ENCODE measurements around the gene KIF1B. TPM values are rescaled to one million over a fixed set of nuclear protein-coding genes. Genes with fewer than 3 reads are reported as not detected.

Gene KIF1B
- total RNA-seq, 2 experiments from 2014 or later, result 12.3 to 13.5 TPM

- H3K27ac Mint-ChIP-seq, result peak overlapping the region; percentile 63
- peaks cover 9% of the 10 kb centered on the region for H3K4me1 Mint-ChIP-seq
- no peaks in the 10 kb centered on the region for H3K9me3 Mint-ChIP-seq (ENCODE audit: low read depth)
- DNase-seq (peak; percentile 11), ATAC-seq (peak; percentile 47)
- H3K36me3 Mint-ChIP-seq (ENCODE audit: low read depth), result peaks cover 8% of the 10 kb centered on the region
- H3K27me3 Mint-ChIP-seq, result no peaks in the 10 kb centered on the region
- no peak overlapping the region for H3K4me3 Mint-ChIP-seq
- intact Hi-C loops (cut with DNase I, micrococcal nuclease), result loop anchor here (1.0 kb wide), 2 partner anchors 11 to 12 kb away; no protein-coding TSS in a partner anchor
- POLR2A ChIA-PET, result interaction anchor here (0.6 kb wide), 1 partner anchor 739 kb away, joined by 5 read pairs; no protein-coding TSS in a partner anchor
- CTCF ChIA-PET, result interaction anchor here (0.7 to 1.0 kb wide), 2 partner anchors 14 to 86 kb away, joined by 3 read pairs; no protein-coding TSS in a partner anchor
Measured at GRCh38 chr1:10308001-10308400, 97.6 kb downstream of the KIF1B start.

DNA sequence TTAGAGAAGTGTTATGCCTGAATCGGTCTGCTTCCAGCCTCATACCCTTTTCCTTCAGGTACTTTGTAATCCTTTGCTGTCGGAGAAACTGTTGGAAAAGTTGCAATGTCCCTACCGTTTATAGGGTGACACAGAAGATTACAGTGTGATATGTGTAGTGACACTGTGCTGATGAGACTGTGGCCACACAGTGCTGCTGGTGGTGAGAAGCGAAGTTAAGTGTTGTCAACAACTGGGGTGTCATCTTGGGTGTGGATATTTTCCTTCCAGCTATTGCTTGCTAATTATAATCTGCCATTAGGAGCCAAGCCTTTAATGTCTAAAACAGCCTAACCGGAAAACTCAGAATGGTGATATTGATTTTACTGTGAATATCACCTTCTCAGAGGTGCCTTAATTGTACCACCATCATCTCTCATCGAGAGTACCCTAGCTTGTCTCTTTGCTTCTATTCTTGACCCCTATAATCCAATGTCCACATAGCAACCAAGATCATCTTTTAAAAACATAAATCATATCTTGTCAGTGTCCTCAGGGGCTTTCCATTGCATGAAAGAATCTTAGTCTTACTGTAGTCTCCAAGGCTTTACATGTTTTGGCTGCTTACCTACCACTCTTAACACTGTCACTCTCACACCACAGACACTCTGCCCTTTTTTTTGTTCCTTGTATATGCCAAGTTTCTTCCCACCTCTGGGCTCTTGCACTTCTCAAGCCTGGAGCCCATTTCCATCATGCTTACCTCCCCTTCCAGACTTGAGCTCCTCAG, 99.1 kb downstream of the KIF1B start:
- ChIA-PET CTCF (no interaction called here), POLR2A (no interaction called here)
- intact Hi-C loops (cut with DNase I, micrococcal nuclease), result no loop called here
- ATAC-seq, result no peak
- Mint-ChIP-seq H3K4me1 (peaks cover 9% of the 10 kb centered on the region), H3K27me3 (no peaks in the 10 kb centered on the region), H3K9me3 (ENCODE audit: low read depth) (no peaks in the 10 kb centered on the region), H3K4me3 (no peak overlapping the region), H3K36me3 (ENCODE audit: low read depth) (no peaks in the 10 kb centered on the region), H3K27ac (no peak overlapping the region)
- no peak for DNase-seq

DNA sequence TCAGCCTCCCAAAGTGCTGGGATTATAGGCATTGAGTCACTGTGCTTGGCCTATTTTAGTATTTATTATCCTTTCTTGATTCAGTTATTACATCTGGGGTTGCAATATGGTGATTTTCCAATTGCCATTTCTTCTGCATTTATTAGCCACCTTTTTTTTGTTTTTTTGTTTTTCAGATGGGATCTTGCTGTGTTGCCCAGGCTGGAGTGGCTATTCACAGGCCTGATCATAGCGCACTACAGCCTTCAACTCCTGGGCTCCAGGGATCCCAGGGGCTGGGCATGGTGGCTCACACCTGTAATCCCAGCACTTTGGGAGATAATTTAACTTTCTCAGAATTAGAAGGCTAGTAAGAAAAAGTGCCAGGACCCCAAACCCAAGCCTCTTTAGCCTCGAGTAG, 106.4 kb downstream of the KIF1B start:
- Mint-ChIP-seq H3K36me3 (ENCODE audit: low read depth) (no peaks in the 10 kb centered on the region), H3K4me1 (no peaks in the 10 kb centered on the region), H3K9me3 (ENCODE audit: low read depth) (no peaks in the 10 kb centered on the region), H3K4me3 (no peak overlapping the region), H3K27me3 (no peaks in the 10 kb centered on the region), H3K27ac (no peak overlapping the region)
- ATAC-seq, result no peak
- ChIA-PET POLR2A (no interaction called here), CTCF (no interaction called here)
- intact Hi-C loops (cut with DNase I, micrococcal nuclease), result no loop called here
- DNase-seq, result no peak

DNA sequence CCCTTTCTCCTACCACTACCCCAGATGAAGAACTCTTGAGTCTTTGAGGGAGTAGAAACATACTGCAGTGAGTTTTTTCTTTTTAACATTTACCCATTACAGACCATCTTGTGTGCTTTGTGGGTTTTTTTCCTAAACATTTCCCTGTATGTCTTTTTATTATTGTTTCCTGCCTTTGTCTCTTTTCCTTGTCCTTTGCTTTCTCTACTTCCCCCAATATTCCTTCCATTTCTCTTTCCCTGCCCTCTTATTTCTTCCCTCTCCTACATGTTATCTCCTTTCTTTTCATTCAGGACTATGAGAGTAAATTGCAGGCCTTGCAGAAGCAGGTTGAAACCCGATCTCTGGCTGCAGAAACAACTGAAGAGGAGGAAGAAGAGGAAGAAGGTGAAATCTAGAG, 109.4 kb downstream of the KIF1B start:
- ChIA-PET CTCF (no interaction called here), POLR2A (no interaction called here)
- H3K4me1 Mint-ChIP-seq, result no peaks in the 10 kb centered on the region
- H3K36me3 Mint-ChIP-seq (ENCODE audit: low read depth), result peaks cover 7% of the 10 kb centered on the region
- no peaks in the 10 kb centered on the region for H3K27me3 Mint-ChIP-seq
- H3K9me3 Mint-ChIP-seq (ENCODE audit: low read depth), result no peaks in the 10 kb centered on the region
- DNase-seq, result no peak
- intact Hi-C loops (cut with DNase I, micrococcal nuclease), result loop anchor here (1.0 kb wide), 1 partner anchor 11 kb away; no protein-coding TSS in a partner anchor
- ATAC-seq, result no peak
- no peak overlapping the region for H3K27ac Mint-ChIP-seq
- no peak overlapping the region for H3K4me3 Mint-ChIP-seq

DNA sequence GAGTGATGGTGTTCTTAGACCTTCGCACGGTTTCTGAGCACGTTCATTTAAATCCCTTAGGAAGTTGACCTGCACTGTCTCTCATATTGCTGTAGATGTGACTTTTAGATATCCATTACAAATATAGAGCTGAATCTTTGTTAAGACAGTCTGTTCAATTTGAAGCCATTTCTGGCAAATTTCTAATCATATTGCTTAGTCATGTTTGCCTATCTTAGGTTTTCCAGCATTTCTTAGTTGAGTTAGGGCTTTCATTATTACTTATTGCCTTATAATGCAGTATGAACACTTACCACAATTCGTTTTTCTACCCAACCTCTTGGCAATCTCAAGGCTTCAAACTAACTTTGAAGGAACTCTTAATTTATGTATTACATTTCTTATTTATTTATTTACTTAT, 110.0 kb downstream of the KIF1B start:
- ChIA-PET POLR2A (no interaction called here), CTCF (no interaction called here)
- no peaks in the 10 kb centered on the region for H3K4me1 Mint-ChIP-seq
- DNase-seq (no peak), ATAC-seq (no peak)
- intact Hi-C loops (cut with DNase I, micrococcal nuclease), result loop anchor here in 1 of 2 experiments (1.0 kb wide), 1 partner anchor 12 kb away; no protein-coding TSS in a partner anchor
- no peak overlapping the region for H3K27ac Mint-ChIP-seq
- no peaks in the 10 kb centered on the region for H3K9me3 Mint-ChIP-seq (ENCODE audit: low read depth)
- peaks cover 7% of the 10 kb centered on the region for H3K36me3 Mint-ChIP-seq (ENCODE audit: low read depth)
- no peaks in the 10 kb centered on the region for H3K27me3 Mint-ChIP-seq
- H3K4me3 Mint-ChIP-seq, result no peak overlapping the region

GRCh38 chr1:10322821-10323220, 112.5 kb downstream of the KIF1B start:
- H3K4me1 Mint-ChIP-seq, result peaks cover 6% of the 10 kb centered on the region
- CTCF ChIA-PET, result no interaction called here
- DNase-seq (no peak), ATAC-seq (no peak)
- POLR2A ChIA-PET, result no interaction called here
- no peak overlapping the region for H3K27ac Mint-ChIP-seq
- intact Hi-C loops (cut with DNase I, micrococcal nuclease), result no loop called here
- H3K36me3 Mint-ChIP-seq (ENCODE audit: low read depth), result peaks cover 18% of the 10 kb centered on the region
- no peaks in the 10 kb centered on the region for H3K27me3 Mint-ChIP-seq
- H3K9me3 Mint-ChIP-seq (ENCODE audit: low read depth), result no peaks in the 10 kb centered on the region
- no peak overlapping the region for H3K4me3 Mint-ChIP-seq

DNA sequence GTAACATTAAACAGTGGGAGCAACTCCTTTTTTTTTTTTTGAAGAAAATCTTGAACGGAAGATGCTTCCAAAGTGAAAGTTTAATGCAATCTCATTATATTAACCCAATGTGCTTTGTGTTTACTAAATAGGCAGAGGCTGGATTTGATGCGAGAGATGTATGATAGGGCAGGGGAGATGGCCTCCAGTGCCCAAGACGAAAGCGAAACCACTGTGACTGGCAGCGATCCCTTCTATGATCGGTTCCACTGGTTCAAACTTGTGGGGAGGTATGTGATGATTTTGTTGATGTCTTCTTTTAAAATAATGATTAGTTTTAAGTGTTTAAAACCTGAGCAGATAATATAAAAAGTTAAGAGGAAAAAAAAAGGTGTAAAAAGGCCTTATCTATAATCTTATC, 114.3 kb downstream of the KIF1B start:
- ATAC-seq, result peak; percentile 55

GRCh38 chr1:10325521-10325920, 115.2 kb downstream of the KIF1B start:
- Mint-ChIP-seq H3K36me3 (ENCODE audit: low read depth) (peaks cover 18% of the 10 kb centered on the region), H3K27me3 (no peaks in the 10 kb centered on the region), H3K9me3 (ENCODE audit: low read depth) (no peaks in the 10 kb centered on the region), H3K4me1 (peaks cover 6% of the 10 kb centered on the region), H3K4me3 (no peak overlapping the region), H3K27ac (peak overlapping the region; percentile 59)
- ChIA-PET POLR2A (no interaction called here), CTCF (interaction anchor here (1.0 kb wide), 1 partner anchor 116 kb away, joined by 4 read pairs; the partner anchor contains the start of gene KIF1B)
- ATAC-seq (peak; percentile 44), DNase-seq (no peak)
- intact Hi-C loops (cut with DNase I, micrococcal nuclease), result no loop called here

More for the DNA sequence above, 114.3 kb downstream of the KIF1B start:
- Mint-ChIP-seq H3K9me3 (ENCODE audit: low read depth) (no peaks in the 10 kb centered on the region), H3K36me3 (ENCODE audit: low read depth) (peaks cover 18% of the 10 kb centered on the region), H3K27me3 (no peaks in the 10 kb centered on the region), H3K27ac (peak overlapping the region; percentile 16), H3K4me1 (peaks cover 6% of the 10 kb centered on the region), H3K4me3 (peak overlapping the region; percentile 30)
- peak; percentile 18 for DNase-seq
- CTCF ChIA-PET, result interaction anchor here (1.0 kb wide), 1 partner anchor 115 kb away, joined by 4 read pairs; the partner anchor contains the start of gene KIF1B
- POLR2A ChIA-PET, result no interaction called here
- intact Hi-C loops (cut with DNase I, micrococcal nuclease), result no loop called here

DNA sequence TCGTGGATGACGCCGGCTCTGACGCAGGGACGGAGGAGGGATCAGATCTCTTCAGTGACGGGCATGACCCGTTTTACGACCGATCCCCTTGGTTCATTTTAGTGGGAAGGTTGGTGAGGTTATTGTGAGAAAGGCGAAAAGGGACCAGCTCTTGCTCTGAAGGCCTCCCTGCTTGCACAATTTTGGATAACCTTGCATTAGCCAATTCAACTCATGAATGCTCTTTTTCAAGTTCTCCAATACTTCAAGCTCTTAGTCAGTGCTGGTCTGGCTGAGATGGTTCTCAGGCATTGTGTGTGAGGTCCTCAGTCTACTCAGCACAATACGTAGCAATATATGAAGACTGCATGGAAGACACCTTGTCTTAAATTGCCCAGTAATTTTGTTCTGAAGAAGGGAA, 115.9 kb downstream of the KIF1B start:
- intact Hi-C loops (cut with DNase I, micrococcal nuclease), result no loop called here
- Mint-ChIP-seq H3K36me3 (ENCODE audit: low read depth) (peaks cover 18% of the 10 kb centered on the region), H3K27ac (no peak overlapping the region), H3K27me3 (no peaks in the 10 kb centered on the region), H3K4me3 (no peak overlapping the region), H3K4me1 (peaks cover 6% of the 10 kb centered on the region), H3K9me3 (ENCODE audit: low read depth) (no peaks in the 10 kb centered on the region)
- DNase-seq (no peak), ATAC-seq (no peak)
- CTCF ChIA-PET, result no interaction called here
- POLR2A ChIA-PET, result interaction anchor here (0.8 kb wide), 1 partner anchor 116 kb away, joined by 3 read pairs; no protein-coding TSS in a partner anchor

- Mint-ChIP-seq H3K27me3 (no peaks in the 10 kb centered on the region), H3K9me3 (ENCODE audit: low read depth) (no peaks in the 10 kb centered on the region), H3K27ac (no peak overlapping the region), H3K4me3 (no peak overlapping the region), H3K36me3 (ENCODE audit: low read depth) (peaks cover 15% of the 10 kb centered on the region), H3K4me1 (peaks cover 6% of the 10 kb centered on the region)
- ChIA-PET POLR2A (no interaction called here), CTCF (no interaction called here)
- DNase-seq, result no peak
- ATAC-seq, result no peak
- intact Hi-C loops (cut with DNase I, micrococcal nuclease), result no loop called here
Measured at GRCh38 chr1:10328180-10328963, 118.0 kb downstream of the KIF1B start.

- POLR2A ChIA-PET, result no interaction called here
- ATAC-seq (no peak), DNase-seq (no peak)
- Mint-ChIP-seq H3K9me3 (ENCODE audit: low read depth) (no peaks in the 10 kb centered on the region), H3K36me3 (ENCODE audit: low read depth) (peaks cover 16% of the 10 kb centered on the region), H3K27me3 (no peaks in the 10 kb centered on the region), H3K4me1 (no peaks in the 10 kb centered on the region), H3K27ac (no peak overlapping the region), H3K4me3 (no peak overlapping the region)
- CTCF ChIA-PET, result interaction anchor here (1.3 kb wide), 1 partner anchor 121 kb away, joined by 3 read pairs; no protein-coding TSS in a partner anchor
- intact Hi-C loops (cut with DNase I, micrococcal nuclease), result loop anchor here in 1 of 2 experiments (5.0 kb wide), 2 partner anchors 210 to 460 kb away; no protein-coding TSS in a partner anchor
Measured at GRCh38 chr1:10337436-10337835, 127.1 kb downstream of the KIF1B start.
